Keratinocyte (primary cell): Measurements from ENCODE around the gene MUC6. TPM values are rescaled to one million over a fixed set of nuclear protein-coding genes. Genes with fewer than 3 reads are reported as not detected.

ENCODE experiments used
- DNase-seq: peaks from one replicate; pipeline ENCODE4 v3.0.0-alpha.2; 2011; ENCODE audit warnings: low read depth, missing footprints, low spot score
- FAIRE-seq: peaks from 2 replicates; lab custom pipeline; 2011; peaks lifted over from hg19 to GRCh38; lab: Jason Lieb, UNC
- H2AFZ ChIP-seq: 2 replicates; pipeline ENCODE4 v1.6.0; 2012; ENCODE audit warnings: low read length, control low read depth, inconsistent platforms; ENCODE audit not compliant: control insufficient read depth
- H3K27ac ChIP-seq: 2 replicates; pipeline ENCODE4 v1.5.1; 2011; ENCODE audit warnings: low read length; ENCODE audit not compliant: control insufficient read depth, insufficient read depth
- H3K27me3 ChIP-seq: 3 replicates; pipeline ENCODE4 v1.6.0; 2011; ENCODE audit warnings: low read length; ENCODE audit not compliant: control insufficient read depth, insufficient read depth; ENCODE audit errors: extremely low read depth
- H3K36me3 ChIP-seq, 2 experiments: 2 replicates in 1 of 2; 3 replicates in 1 of 2; pipeline ENCODE4 v1.5.1; 2011; ENCODE audit warnings: low read length in 2 of 2, mild to moderate bottlenecking in 1 of 2; ENCODE audit not compliant: control insufficient read depth in 2 of 2, insufficient read depth in 2 of 2; ENCODE audit errors: extremely low read depth in 1 of 2
- H3K4me1 ChIP-seq: 3 replicates; pipeline ENCODE4 v1.5.1; 2011; ENCODE audit warnings: low read length; ENCODE audit not compliant: control insufficient read depth, insufficient read depth; ENCODE audit errors: extremely low read depth
- H3K4me2 ChIP-seq: 3 replicates; pipeline ENCODE4 v1.6.0; 2011; ENCODE audit warnings: low read depth, low read length; ENCODE audit not compliant: control insufficient read depth, insufficient read depth; ENCODE audit errors: extremely low read depth
- H3K4me3 ChIP-seq, 3 experiments: fragments of 200-600 bp in 1 of 3; sonication (generic) in 1 of 3; 2 replicates in 2 of 3; 3 replicates in 1 of 3; pipeline ENCODE4 v1.5.1; 2011 to 2016; ENCODE audit warnings: low read length in 3 of 3, mild to moderate bottlenecking in 3 of 3, control low read depth in 2 of 3, inconsistent platforms in 1 of 3, low read depth in 1 of 3, mixed read lengths in 1 of 3, mixed run types in 1 of 3, moderate library complexity in 1 of 3; ENCODE audit not compliant: control insufficient read depth in 2 of 3, insufficient read depth in 2 of 3; ENCODE audit errors: extremely low read depth in 1 of 3
- H3K79me2 ChIP-seq: 2 replicates; pipeline ENCODE4 v1.6.0; 2012; ENCODE audit warnings: low read length; ENCODE audit not compliant: control insufficient read depth, insufficient read depth
- H3K9ac ChIP-seq: 3 replicates; pipeline ENCODE4 v1.6.0; 2011; ENCODE audit warnings: low read length; ENCODE audit not compliant: control insufficient read depth, insufficient read depth; ENCODE audit errors: extremely low read depth
- H3K9me1 ChIP-seq: 3 replicates; pipeline ENCODE4 v1.6.0; 2011; ENCODE audit warnings: low read length; ENCODE audit not compliant: control insufficient read depth, insufficient read depth; ENCODE audit errors: extremely low read depth
- H3K9me3 ChIP-seq: 2 replicates; pipeline ENCODE4 v1.5.1; 2012; ENCODE audit warnings: low read depth, low read length; ENCODE audit not compliant: control insufficient read depth
- H4K20me1 ChIP-seq: 3 replicates; pipeline ENCODE4 v1.6.0; 2011; ENCODE audit warnings: low read length; ENCODE audit not compliant: control insufficient read depth, insufficient read depth; ENCODE audit errors: extremely low read depth
- CTCF ChIP-seq, 3 experiments: IDR thresholded peaks in 1 of 3; conservative IDR thresholded peaks in 1 of 3; optimal IDR thresholded peaks in 1 of 3; 2 replicates in 2 of 3; 3 replicates in 1 of 3; pipeline versions ENCODE3 to v1.5.1; 2011; ENCODE audit warnings: low read length in 3 of 3, mild to moderate bottlenecking in 3 of 3, moderate library complexity in 2 of 3, control low read depth in 1 of 3, inconsistent platforms in 1 of 3; ENCODE audit not compliant: insufficient read depth in 2 of 3; ENCODE audit errors: extremely low read depth in 1 of 3
- EZH2 ChIP-seq: IDR thresholded peaks from one replicate; pipeline ENCODE4 v1.6.1; 2012; ENCODE audit warnings: inconsistent platforms, mild to moderate bottlenecking, low read length, moderate library complexity
- dilution Hi-C: fragments of 300-500 bp; cut with MboI; formaldehyde crosslinking; loops from one replicate; pipeline ENCODE4 v1.7.0; 2020; ENCODE audit warnings: low sequenced_read_pairs; ENCODE audit not compliant: extremely low pct_ligation_motif_present
- polyA plus RNA-seq, 5 experiments: library from polyadenylated mRNA; depleted of rRNA in 3 of 5; stranded (reverse) in 3 of 5; stranded (forward) in 1 of 5; unstranded in 1 of 5; fragments of >200 nt; gene quantifications; 1 replicate in 1 of 5; 2 replicates in 3 of 5; 3 replicates in 1 of 5; pipeline versions ENCODE4 v1.2.1 to v1.2.3, GENCODE V29; 2011 to 2012; ENCODE audit warnings: missing spikeins in 2 of 5, low read depth in 1 of 5, low replicate concordance in 1 of 5

Gene MUC6
- polyA plus RNA-seq, 1 donor (not counting 4 experiments of a cell fraction or from before 2014, with no cell fraction given): not detected

GRCh38 chr11:1002406-1002984, 34.0 kb downstream of the MUC6 start:
- DNase-seq (no peak), FAIRE-seq (no peak)
- Histone ChIP-seq H3K9me3 (no peaks in the 10 kb centered on the region), H2AFZ (no peak overlapping the region), H3K36me3 (peaks cover 20 to 29% of the 10 kb centered on the region in 2 experiments), H3K4me2 (no peak overlapping the region), H3K27me3 (no peaks in the 10 kb centered on the region), H3K4me3 (no peak overlapping the region), H4K20me1 (peaks cover 8% of the 10 kb centered on the region), H3K9ac (no peak overlapping the region), H3K4me1 (no peaks in the 10 kb centered on the region), H3K27ac (no peak overlapping the region), H3K79me2 (peaks cover 6% of the 10 kb centered on the region), H3K9me1 (no peaks in the 10 kb centered on the region)
- no peak for TF ChIP-seq CTCF (optimal IDR thresholded peaks at IDR 0.05 in 1 of 3, IDR thresholded peaks at IDR 0.05 in 1 of 3, conservative IDR thresholded peaks at IDR 0.05 in 1 of 3; ENCODE audit: extremely low read depth in 1 of 3, insufficient read depth in 2 of 3, low read length in 3 of 3)
- no peak for TF ChIP-seq EZH2
- dilution Hi-C loops: no loop called here

GRCh38 chr11:1001617-1002405, 34.7 kb downstream of the MUC6 start:
- no peaks in the 10 kb centered on the region for H3K9me3 ChIP-seq
- no peak overlapping the region for H3K4me2 ChIP-seq
- dilution Hi-C loops: no loop called here
- DNase-seq (no peak), FAIRE-seq (no peak)
- no peaks in the 10 kb centered on the region for H3K9me1 ChIP-seq
- H2AFZ ChIP-seq: no peak overlapping the region
- no peak overlapping the region for H3K27ac ChIP-seq
- H3K79me2 ChIP-seq: peaks cover 6% of the 10 kb centered on the region
- H3K9ac ChIP-seq: no peak overlapping the region
- H3K36me3 ChIP-seq: peaks cover 13 to 35% of the 10 kb centered on the region in 2 experiments
- H4K20me1 ChIP-seq: peaks cover 8% of the 10 kb centered on the region
- H3K4me1 ChIP-seq: no peaks in the 10 kb centered on the region
- TF ChIP-seq EZH2 (no peak), CTCF (optimal IDR thresholded peaks at IDR 0.05 in 1 of 3, IDR thresholded peaks at IDR 0.05 in 1 of 3, conservative IDR thresholded peaks at IDR 0.05 in 1 of 3; ENCODE audit: extremely low read depth in 1 of 3, insufficient read depth in 2 of 3, low read length in 3 of 3) (no peak)
- H3K27me3 ChIP-seq: no peaks in the 10 kb centered on the region
- H3K4me3 ChIP-seq: no peak overlapping the region
